Body of pancreas (tissue), 4 donors: ENCODE results near the gene RNGTT. TPM values are rescaled to one million over a fixed set of nuclear protein-coding genes. Genes with fewer than 3 reads are reported as not detected.

Source experiments
- ATAC-seq: fragments of 150-250 bp; one replicate; pipeline ENCODE4 v1.9.1; 2016
- DNase-seq, 4 donors: peaks; one replicate each; pipeline ENCODE4 v3.0.0-alpha.2; 2019
- H3K27ac ChIP-seq, 4 donors: fragments of 200-600 bp; sonication (generic); 1 replicate in 3 of 4; 2 replicates in 1 of 4; pipeline versions ENCODE4 v1.5.1 to v1.6.1; 2016 to 2019; ENCODE audit warnings: mild to moderate bottlenecking in 1 of 4, mixed read lengths in 1 of 4, moderate library complexity in 1 of 4
- H3K27me3 ChIP-seq, 2 donors: fragments of 200-600 bp; sonication (generic); one replicate each; pipeline ENCODE4 v1.6.0; 2016; ENCODE audit warnings: mild to moderate bottlenecking in 1 of 2
- H3K36me3 ChIP-seq, 2 donors: fragments of 200-600 bp; sonication (generic); replicated peaks in 1 of 2; 2 replicates each; pipeline ENCODE4 v1.5.1; 2016; ENCODE audit warnings: low read depth in 2 of 2; ENCODE audit not compliant: insufficient read depth in 1 of 2
- H3K4me1 ChIP-seq: fragments of 200-600 bp; sonication (generic); one replicate; pipeline ENCODE4 v1.6.0; 2016
- H3K4me3 ChIP-seq, 2 donors: fragments of 200-600 bp; sonication (generic); 1 replicate in 1 of 2; 2 replicates in 1 of 2; pipeline ENCODE4 v1.5.1; 2016 to 2019
- H3K9me3 ChIP-seq, 3 donors: fragments of 200-600 bp; sonication (generic); 1 replicate in 2 of 3; 2 replicates in 1 of 3; pipeline ENCODE4 v1.5.1; 2016
- POLR2A ChIP-seq, 3 donors: fragments of 450-650 bp; IDR thresholded peaks; one replicate each; pipeline ENCODE4 v1.6.1; 2016; ENCODE audit warnings: antibody characterized with exemption in 3 of 3, mild to moderate bottlenecking in 2 of 3
- WGBS, 2 donors: methylation state at CpG; one replicate each; pipeline ENCODE4 v1.1.5; 2017; 5-methylcytosine and 5-hydroxymethylcytosine counted together
- intact Hi-C: fragments of 100-400 bp; cut with DNase I; formaldehyde crosslinking; loops from one replicate; pipeline ENCODE4 v1.15.1; 2023
- total RNA-seq, 2 donors: library from RNA; depleted of rRNA; stranded (reverse); fragments of >200 nt; gene quantifications; one replicate each; pipeline ENCODE4 v1.1.0, GENCODE V29; 2016
- TF ChIP-seq, protein P1 (sequence below), 7 experiments: fragments of 450-650 bp in 4 of 7; fragments of 200-600 bp in 3 of 7; sonication (generic) in 3 of 7; IDR thresholded peaks; one replicate each; pipeline ENCODE4 v1.5.1; 2016 to 2019; ENCODE audit warnings: antibody characterized with exemption in 7 of 7

RNGTT gene
- total RNA-seq, 2 donors from 2014 or later: 9.9 to 15.2 TPM

GRCh38 chr6:88708197-88708744 is 255.1 kb downstream of the RNGTT start:
- ATAC-seq (no peak), DNase-seq (no peak)
- H3K4me3 ChIP-seq: no peak overlapping the region
- H3K27ac ChIP-seq: no peak overlapping the region
- 92 to 97% methylated on average over 3 of the region's 3 CpGs for WGBS, 2 donors
- intact Hi-C loops: no loop called here
- H3K27me3 ChIP-seq: no peaks in the 10 kb centered on the region
- no peaks in the 10 kb centered on the region for H3K4me1 ChIP-seq
- no peaks in the 10 kb centered on the region for H3K9me3 ChIP-seq
- TF ChIP-seq, protein P1, sequence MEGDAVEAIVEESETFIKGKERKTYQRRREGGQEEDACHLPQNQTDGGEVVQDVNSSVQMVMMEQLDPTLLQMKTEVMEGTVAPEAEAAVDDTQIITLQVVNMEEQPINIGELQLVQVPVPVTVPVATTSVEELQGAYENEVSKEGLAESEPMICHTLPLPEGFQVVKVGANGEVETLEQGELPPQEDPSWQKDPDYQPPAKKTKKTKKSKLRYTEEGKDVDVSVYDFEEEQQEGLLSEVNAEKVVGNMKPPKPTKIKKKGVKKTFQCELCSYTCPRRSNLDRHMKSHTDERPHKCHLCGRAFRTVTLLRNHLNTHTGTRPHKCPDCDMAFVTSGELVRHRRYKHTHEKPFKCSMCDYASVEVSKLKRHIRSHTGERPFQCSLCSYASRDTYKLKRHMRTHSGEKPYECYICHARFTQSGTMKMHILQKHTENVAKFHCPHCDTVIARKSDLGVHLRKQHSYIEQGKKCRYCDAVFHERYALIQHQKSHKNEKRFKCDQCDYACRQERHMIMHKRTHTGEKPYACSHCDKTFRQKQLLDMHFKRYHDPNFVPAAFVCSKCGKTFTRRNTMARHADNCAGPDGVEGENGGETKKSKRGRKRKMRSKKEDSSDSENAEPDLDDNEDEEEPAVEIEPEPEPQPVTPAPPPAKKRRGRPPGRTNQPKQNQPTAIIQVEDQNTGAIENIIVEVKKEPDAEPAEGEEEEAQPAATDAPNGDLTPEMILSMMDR (IDR thresholded peaks at IDR 0.05): no peak
- TF ChIP-seq POLR2A (IDR thresholded peaks at IDR 0.05): no peak
- H3K36me3 ChIP-seq: no peaks in the 10 kb centered on the region

DNA sequence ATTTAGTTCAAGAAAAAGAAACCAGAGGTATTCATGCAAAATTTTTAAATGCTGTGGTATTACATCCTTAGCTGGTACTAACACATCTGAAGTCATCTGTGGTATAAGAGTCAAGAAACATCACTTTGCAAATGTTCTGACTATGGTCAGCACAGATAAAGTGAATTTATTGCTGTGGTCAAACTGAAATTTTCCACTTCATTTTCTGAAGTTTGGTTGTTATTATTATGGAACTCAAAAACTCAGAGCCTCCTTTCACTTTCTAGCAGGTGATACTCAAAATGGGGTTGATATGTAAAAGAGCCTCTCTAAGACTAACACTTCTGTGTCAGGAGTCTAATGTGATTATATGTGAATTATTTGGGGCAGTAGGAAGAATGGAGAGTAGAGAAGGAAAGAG is 257.8 kb downstream of the RNGTT start:
- TF ChIP-seq, protein P1 (IDR thresholded peaks at IDR 0.05): no peak
- TF ChIP-seq POLR2A (IDR thresholded peaks at IDR 0.05): no peak
- Histone ChIP-seq H3K36me3 (no peaks in the 10 kb centered on the region), H3K9me3 (no peaks in the 10 kb centered on the region), H3K4me3 (no peak overlapping the region), H3K27me3 (no peaks in the 10 kb centered on the region), H3K27ac (no peak overlapping the region), H3K4me1 (no peaks in the 10 kb centered on the region)
- DNase-seq (no peak), ATAC-seq (no peak)
- intact Hi-C loops: no loop called here

DNA sequence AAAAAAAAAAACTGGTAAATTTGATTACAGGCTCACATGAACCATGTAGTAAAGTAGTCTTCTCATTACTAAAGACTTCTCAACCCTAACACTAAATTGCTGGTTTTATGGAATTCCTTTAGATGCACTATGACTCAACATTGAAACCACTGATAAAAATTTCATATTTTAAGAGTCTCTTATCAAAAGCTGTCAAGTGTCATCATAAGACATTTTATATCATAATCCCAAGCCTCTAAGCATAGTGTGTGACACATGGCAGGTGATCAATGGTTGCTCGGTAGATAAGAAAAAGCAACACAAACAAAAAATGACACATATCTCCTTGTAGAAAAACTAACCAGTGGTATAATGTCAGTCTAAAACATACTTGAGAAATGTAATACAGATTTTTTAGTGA is 258.4 kb downstream of the RNGTT start:
- H3K9me3 ChIP-seq: no peaks in the 10 kb centered on the region
- DNase-seq (no peak), ATAC-seq (no peak)
- WGBS, 2 donors: 28 to 44% methylated on average over 1 of the region's 1 CpG
- TF ChIP-seq POLR2A (IDR thresholded peaks at IDR 0.05): no peak
- TF ChIP-seq, protein P1 (IDR thresholded peaks at IDR 0.05): no peak
- no peaks in the 10 kb centered on the region for H3K27me3 ChIP-seq
- no peak overlapping the region for H3K27ac ChIP-seq
- no peak overlapping the region for H3K4me3 ChIP-seq
- H3K4me1 ChIP-seq: no peaks in the 10 kb centered on the region
- intact Hi-C loops: no loop called here
- H3K36me3 ChIP-seq: no peaks in the 10 kb centered on the region

- Histone ChIP-seq H3K27me3 (no peaks in the 10 kb centered on the region), H3K4me3 (no peak overlapping the region), H3K4me1 (no peaks in the 10 kb centered on the region), H3K27ac (no peak overlapping the region), H3K36me3 (no peaks in the 10 kb centered on the region), H3K9me3 (no peaks in the 10 kb centered on the region)
- ATAC-seq: no peak
- no peak for TF ChIP-seq POLR2A (IDR thresholded peaks at IDR 0.05)
- TF ChIP-seq, protein P1 (IDR thresholded peaks at IDR 0.05): no peak
- intact Hi-C loops: no loop called here
- WGBS, 2 donors: 79 to 93% methylated on average over 4 of the region's 4 CpGs
- no peak for DNase-seq
Measured at GRCh38 chr6:88702956-88703556, 260.4 kb downstream of the RNGTT start.

DNA sequence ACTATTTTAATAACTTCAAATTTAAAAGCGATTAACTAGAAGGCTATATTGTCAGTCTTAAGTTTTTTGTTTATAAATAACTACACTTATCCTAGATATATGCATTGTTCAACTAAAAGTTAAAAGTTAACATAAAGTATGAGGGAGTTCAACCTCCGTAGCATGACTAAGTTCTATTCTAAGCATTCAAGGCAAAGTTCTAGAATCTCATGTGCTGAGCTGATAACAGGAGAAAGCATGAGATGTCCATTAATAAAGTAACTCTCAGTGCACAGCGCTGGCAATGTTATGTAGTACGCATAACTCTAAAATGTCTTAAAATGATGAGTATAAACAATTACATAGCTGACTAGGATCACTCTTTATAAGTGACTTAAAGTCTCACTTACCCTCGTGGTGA is 264.8 kb downstream of the RNGTT start:
- DNase-seq (no peak), ATAC-seq (no peak)
- Histone ChIP-seq H3K4me3 (no peak overlapping the region), H3K36me3 (no peaks in the 10 kb centered on the region), H3K27me3 (no peaks in the 10 kb centered on the region), H3K4me1 (no peaks in the 10 kb centered on the region), H3K27ac (no peak overlapping the region), H3K9me3 (no peaks in the 10 kb centered on the region)
- no peak for TF ChIP-seq POLR2A (IDR thresholded peaks at IDR 0.05)
- 86 to 91% methylated on average over 5 of the region's 5 CpGs for WGBS, 2 donors
- intact Hi-C loops: no loop called here
